LoVo (cell line): ENCODE results near the gene PALS2.

Experiments
- DNase-seq: peaks from one replicate; pipeline ENCODE4 v3.0.0-alpha.2; 2016; ENCODE audit warnings: low spot score

Gene PALS2

DNA sequence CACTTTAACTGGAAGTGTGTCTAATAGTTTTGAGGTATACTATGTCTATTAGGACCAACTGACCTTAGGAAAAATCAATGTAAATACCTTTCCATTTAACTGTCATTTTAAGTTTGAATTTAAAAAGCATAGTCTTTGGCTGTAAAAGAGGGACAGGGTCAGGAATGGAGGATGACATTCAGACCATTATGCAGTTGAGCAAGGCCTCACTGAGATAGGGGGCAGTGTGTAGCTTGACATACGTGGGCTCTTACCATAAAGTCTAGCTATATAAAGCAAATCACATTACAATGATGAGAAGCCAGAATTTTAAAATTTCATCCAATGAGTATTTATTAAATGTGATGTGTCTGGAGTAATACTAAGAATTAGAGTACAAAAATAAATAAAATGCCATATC lies 17.9 kb downstream of the PALS2 start:
- DNase-seq: no peak

DNA sequence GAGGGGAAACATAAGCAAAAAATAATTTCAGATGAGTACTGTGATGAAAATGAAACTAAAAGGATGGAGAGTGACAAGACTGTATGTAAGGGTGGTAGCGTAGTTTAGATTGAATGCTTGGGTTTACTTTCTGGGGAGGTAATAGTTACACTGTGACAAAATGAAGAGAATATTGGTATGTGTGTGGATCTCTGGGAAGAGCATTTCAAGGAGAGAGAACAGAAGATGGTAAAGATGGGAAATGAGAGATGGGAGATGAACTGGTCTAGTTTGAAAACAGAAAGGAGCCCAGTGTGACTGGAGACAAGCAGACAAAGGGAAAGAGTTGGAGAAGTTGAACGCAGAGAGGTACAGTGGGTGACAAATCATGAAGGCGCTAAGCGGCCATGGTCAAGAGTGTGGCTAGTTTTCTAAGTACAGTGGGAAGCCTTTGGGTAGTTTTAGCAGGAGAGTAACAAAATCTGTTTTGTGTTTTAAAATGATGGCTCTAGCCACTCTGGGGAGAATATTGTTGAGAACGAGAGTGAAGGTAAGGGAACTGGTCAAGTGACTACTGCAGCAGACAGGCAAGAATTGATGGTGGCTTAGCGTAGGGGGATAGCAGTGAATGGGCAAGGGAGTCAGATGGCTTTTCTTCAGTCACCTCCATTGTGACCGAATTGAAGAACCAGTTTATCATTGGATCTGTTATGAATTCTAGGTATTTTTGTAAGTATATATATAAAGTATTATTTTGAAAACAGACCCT lies 22.6 kb downstream of the PALS2 start:
- DNase-seq: no peak

- DNase-seq: no peak
Measured at GRCh38 chr7:24597014-24597413, 23.8 kb downstream of the PALS2 start.

DNA sequence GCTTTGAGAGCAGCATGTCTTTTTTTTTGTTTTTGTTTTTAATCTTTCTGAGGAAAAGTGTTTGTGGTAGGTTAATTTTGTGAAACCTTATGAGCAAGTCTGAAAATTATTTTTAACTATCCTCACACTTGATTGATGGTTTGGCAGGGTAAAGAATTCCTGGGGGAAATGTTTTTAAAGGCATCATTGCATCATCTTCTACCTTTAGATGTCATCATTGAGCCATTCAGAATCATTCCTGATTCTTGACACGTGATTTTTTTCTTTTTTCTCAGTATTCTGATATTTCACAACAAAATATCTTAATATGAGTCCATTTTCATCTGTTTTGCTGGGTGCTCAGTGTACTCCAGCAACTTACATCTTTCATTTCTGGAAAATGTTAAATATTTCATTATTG lies 28.3 kb downstream of the PALS2 start:
- DNase-seq: no peak

DNA sequence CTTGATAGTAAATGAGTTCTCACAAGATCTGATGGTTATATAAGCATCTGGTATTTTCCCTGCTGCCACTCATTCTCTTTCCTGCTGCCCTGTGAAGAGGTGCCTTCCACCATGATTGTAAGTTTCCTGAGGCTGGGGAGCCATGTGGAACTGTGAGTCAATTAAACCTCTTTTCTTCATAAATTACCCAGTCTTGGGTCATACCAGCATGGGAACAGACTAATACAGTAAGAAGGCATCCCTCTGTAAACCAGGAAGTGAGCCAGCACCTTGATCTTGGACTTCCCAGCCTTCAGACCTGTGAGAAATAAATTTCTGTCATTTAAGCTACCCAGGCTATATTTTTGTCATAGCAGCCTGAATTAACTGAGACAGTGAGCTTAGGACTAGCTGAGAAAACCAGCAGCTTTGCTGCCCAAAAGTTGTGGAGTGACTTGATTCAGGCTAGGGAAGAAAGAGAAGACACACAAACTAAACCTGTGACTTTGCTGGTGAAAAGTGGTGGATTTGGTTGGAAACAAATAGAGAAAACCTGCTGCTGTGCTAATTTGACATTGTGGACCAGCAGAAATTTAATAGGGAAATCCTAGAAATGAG lies 29.7 kb downstream of the PALS2 start:
- DNase-seq: no peak

GRCh38 chr7:24604630-24605029 lies 31.4 kb downstream of the PALS2 start:
- DNase-seq: no peak

DNA sequence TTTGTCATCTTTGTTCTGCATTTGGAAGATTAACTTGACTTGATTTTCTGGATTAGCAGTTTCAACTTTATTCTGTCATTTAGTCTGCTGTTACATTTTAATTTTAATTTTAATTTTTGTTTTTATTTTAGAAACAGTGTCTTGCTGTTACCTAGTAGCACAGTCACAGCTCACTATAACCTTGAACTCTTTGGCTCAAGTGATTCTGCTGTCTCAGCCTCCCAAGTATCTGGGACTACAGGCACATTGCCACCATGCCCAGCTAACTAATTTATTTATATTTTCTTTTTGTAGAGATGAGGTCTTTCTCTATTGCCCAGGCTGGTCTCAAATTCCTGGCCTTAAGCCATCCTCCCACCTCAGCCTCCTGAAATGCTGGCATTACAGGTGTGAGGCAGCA lies 35.3 kb downstream of the PALS2 start:
- no peak for DNase-seq

- DNase-seq: no peak
Measured at GRCh38 chr7:24609059-24609458, 35.8 kb downstream of the PALS2 start.

DNA sequence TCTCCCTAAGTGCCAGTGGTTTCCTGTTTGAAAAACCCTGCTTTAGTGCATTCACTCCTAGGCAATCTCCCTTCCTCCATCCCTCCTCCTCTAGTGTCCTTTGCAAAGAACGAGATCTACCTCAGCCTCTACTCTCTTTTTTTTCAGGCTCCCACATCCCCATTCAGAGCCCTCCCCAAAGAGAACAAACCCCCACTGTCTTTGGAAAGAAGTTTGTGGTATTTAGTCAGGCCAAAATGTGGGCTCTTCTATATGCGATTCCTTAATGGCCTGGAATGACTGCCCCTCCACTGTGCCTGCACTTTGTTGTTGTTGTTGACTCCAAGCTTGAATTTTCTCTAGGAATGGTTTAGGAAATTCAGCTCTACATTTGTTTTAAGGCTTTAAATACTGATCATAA lies 36.3 kb downstream of the PALS2 start:
- DNase-seq: no peak

DNA sequence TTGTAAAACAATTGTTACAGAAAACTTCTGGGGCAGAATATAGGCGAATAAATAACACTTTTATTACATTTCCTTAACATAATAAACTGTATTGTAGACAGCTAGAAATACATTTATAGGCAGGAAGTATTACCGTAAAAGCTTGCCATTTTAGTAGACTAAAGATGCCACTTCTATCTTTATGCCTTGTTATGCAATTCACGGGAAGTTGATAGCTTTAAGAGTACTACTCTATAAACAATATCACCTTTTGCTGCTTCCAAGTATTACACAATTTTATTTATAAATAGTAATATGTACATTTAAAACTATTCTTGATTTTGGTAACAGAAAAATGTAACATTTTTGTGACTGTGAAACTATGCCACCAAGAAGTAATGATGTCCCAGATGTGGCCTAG lies 37.9 kb downstream of the PALS2 start:
- DNase-seq: no peak

GRCh38 chr7:24617957-24618616 lies 44.8 kb downstream of the PALS2 start:
- no peak for DNase-seq

GRCh38 chr7:24619978-24620377 lies 46.7 kb downstream of the PALS2 start:
- no peak for DNase-seq

GRCh38 chr7:24622646-24623182 lies 49.5 kb downstream of the PALS2 start:
- DNase-seq: no peak
